Globus pallidus (tissue), 1 donor: ENCODE results near the gene DHODH.
"Not testable (repeated sequence)": the region's sequence is repeated elsewhere in the genome, so short reads cannot be mapped to it uniquely, and the experiment has no call there.

ENCODE experiments used
- DNase-seq: peaks from one replicate; pipeline ENCODE4 v3.0.0-alpha.2; 2015; ENCODE audit warnings: low spot score

The DHODH gene

GRCh38 chr16:72008424-72009216, at the start of gene DHODH:
TSS of gene DHODH (plus strand) at chr16:72008744. CDS start at chr16:72008765, 21 bp downstream.
- peak; percentile 97 for DNase-seq

GRCh38 chr16:71961066-71962039, 47.2 kb upstream of the DHODH start:
- DNase-seq = peak; percentile 90

- no peak for DNase-seq
Observed at GRCh38 chr16:71963125-71963875, 45.2 kb upstream of the DHODH start.

- DNase-seq = no peak
Observed at GRCh38 chr16:71965223-71965622, 43.3 kb upstream of the DHODH start.

DNA sequence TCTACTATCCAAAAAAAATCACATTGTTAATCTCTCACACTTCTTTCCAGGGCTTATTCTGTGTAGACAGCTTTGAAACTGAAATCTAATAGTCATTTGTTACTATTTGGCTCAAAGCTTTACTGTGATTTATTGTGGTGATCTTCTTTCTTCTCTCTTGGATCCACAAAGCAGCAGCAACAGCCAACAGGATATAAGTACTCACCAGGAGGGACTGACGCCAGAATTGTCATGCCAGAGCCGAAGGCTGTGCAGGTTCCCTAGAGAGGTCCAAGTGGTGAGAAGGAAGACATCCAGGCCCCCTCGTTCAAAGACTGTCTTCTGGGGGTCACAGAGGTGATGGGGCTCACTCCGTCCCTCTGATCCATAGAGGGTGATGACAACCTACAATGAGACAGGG, 41.6 kb upstream of the DHODH start:
- no peak for DNase-seq

- no peak for DNase-seq
Observed at GRCh38 chr16:71969353-71969752, 39.2 kb upstream of the DHODH start.

DNA sequence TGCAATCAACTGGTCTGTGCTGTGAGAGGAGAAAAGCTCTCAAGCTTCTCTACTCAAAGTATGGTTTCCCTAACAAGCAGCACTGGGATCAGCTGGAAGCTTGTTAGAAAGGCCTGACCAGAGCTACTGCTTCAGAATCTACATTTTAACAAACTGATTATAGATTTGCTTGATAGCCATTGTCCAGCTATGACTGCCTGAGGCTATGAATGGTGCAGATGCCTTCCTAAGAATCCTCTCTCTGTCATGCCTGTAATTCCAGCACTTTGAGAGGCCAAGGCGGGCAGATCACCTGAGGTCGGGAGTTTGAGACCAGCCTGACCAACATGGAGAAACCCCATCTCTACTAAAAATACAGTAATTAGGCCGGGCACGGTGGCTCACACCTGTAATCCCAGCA, 37.0 kb upstream of the DHODH start:
- no peak for DNase-seq

- no peak for DNase-seq
Observed at GRCh38 chr16:71972356-71972755, 36.2 kb upstream of the DHODH start.

DNA sequence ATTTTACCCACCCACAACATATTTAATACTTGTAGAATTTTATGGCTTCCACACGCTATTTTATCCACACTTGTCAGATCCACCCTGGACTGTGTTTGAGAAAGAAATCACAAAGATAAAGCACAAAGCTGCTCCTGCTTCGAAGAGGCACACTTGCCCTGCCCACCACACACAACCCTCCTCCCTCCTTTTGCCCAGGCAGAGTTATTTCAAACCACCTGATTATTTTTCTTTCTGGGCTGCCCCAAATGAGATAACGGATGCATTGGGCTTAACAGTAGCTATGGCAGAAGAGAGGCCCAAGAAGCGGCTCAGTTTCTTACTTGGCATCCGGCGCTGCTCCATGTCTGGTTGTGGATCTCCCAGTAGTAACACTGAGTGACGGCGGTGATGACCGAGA, 35.5 kb upstream of the DHODH start:
- DNase-seq = no peak

DNA sequence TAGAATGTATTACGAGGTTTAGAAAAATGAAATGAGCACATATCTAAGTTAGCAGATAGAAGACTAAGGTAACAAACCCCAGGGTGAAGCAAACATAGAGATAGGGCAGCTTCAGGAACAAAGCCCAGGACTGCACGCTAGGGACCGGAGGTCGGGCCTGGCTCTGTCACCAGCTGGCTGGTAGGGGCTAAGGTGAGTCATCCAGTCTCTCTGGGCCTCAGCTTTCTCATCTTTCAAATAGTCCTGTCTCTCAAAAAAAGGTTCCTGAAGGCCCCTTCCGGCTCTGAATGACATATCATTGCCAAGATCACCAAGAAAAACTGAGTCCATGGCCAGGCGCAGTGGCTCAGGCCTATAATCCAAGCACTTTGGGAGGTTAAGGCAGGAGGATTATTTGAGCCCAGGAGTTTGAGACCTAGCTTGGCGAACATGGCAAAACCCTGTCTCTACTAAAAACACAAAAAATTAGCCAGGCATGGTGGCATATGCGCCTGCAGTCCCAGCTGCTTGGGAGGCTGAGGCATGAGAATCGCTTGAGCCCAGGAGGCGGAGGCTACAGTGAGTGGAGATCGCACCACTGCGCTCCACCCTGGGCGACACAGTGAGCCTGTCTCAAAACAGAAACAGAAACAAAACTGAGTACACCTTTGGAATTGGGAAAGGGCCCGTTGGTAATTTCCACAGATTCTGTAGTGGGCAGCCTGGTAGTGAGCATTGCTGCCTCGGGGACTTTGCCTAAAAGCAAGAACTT, 34.3 kb upstream of the DHODH start:
- no peak for DNase-seq

- DNase-seq = no peak
Observed at GRCh38 chr16:71985262-71985974, 23.1 kb upstream of the DHODH start.

DNA sequence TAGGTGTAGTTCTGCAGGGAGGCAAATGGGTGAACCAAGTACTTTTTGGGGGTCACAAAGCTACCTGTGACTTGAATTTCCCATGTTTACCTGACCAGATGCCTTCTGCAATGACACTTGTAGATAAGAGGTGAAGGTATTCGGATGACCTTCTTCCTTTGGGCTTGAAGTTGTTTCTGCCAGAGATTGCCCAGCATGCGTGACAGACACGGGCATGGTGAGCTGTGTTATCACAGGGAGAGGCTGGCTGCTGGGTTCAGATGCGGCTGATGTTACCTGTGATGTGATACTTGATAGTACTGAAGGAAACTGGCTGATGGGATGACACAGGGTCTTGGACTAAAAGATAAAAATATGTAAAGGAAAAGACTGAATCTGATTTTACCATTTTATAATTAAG, 22.4 kb upstream of the DHODH start:
- DNase-seq = no peak

GRCh38 chr16:71995038-71995437, 13.5 kb upstream of the DHODH start:
- no peak for DNase-seq

GRCh38 chr16:71997578-71997977, 11.0 kb upstream of the DHODH start:
- DNase-seq = not testable (repeated sequence)

GRCh38 chr16:72001180-72001874, 7.2 kb upstream of the DHODH start:
- DNase-seq = no peak

DNA sequence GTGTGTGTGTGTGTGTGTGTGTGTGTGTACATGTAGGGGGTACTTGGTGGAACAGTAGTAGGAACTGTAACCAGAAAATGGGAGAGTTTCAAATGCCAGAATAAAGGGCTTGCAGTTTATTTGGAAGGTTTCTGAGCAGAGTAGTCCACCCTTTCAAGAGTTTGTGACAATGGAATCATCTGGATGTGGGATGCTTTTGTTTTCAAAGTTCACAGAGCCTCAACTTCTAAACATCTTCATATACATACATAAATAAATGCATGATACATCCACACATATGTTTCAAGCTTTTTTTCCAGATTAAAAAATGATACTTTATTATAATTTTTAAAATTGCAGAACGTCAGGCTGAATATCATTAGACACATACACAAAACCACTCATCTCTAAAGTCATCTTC, 5.9 kb upstream of the DHODH start:
- no peak for DNase-seq

DNA sequence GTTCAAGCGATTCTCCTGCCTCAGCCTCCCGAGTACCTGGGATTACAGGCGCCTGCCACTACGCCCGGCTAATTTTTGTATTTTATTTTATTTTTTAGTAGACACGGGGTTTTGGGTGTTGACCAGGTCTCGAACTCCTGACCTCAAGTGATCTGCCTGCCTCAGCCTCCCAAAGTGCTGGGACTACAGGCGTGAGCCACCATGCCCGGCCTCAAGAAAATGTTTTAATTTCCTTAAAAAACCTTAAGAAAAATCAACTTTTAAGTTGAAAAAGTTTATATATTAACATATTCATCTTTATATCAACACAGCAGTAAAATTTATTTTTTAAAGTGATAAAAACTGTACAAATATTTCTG, 500 bp upstream of the DHODH start:
- not testable (repeated sequence) for DNase-seq

- no peak for DNase-seq
Observed at GRCh38 chr16:72009779-72010178, 1.2 kb downstream of the DHODH start.

DNA sequence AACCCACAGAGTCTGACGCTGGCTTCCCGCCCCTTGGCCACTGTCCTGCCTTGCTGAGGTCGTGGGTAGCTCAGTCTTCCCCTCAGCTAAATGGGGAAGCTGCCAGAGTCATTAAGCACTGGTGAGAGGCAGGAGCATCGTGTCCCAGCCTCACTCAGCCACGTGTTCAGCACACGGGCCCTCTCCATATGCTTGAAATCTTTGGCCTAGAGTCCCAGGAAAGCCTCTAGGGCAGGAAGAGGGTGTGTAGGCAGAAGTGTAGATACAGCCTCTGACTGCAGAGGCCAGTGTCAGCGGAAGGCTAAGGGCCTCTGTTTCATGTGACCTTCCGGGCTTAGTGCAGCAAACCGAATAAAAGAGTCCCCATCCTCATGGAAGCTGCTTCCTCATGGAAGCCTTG, 4.1 kb downstream of the DHODH start:
- DNase-seq = no peak

- DNase-seq = no peak
Observed at GRCh38 chr16:72013389-72013788, 4.8 kb downstream of the DHODH start.
